HG02840 (cell line): ENCODE measurements around the gene RBSN.
"Not testable (repeated sequence)": the region's sequence is repeated elsewhere in the genome, so short reads cannot be mapped to it uniquely, and the experiment has no call there.

Experiments
- ATAC-seq: cut with Tn5 transposase; IDR thresholded peaks from one replicate; pipeline ENCODE4 v1.9.1; 2021; ENCODE audit warnings: mild to moderate bottlenecking, moderate library complexity, moderate number of reproducible peaks; ENCODE audit not compliant: unreplicated experiment, low FRiP score

The RBSN gene

GRCh38 chr3:15098503-15099363, at the start of gene RBSN:
TSS of gene RBSN (minus strand) at chr3:15099148. CDS start at chr3:15096120, 3,028 bp downstream.
- ATAC-seq, result peak; percentile 92

GRCh38 chr3:15148614-15149013, 49.7 kb upstream of the RBSN start:
- ATAC-seq, result no peak

DNA sequence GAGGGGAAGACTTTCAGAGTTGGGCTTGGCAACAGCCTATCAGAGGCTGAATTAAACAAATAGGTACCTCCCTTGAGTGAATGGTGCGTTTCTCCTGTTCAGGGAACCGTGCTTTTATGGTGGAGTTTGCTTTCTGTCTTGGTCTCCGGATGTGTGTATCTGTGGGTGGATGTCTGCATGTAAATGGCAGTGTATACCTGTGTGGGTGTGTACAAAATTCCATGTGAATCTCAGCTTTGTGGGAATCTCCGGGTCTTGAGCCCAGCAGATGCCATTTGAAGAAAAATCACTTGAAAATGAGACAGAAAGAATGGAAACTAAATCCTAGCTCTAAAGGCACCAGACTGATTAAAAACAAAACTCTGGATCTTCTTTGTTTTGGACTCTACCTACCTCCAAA, 37.9 kb upstream of the RBSN start:
- ATAC-seq, result not testable (repeated sequence)

- not testable (repeated sequence) for ATAC-seq
Observed at GRCh38 chr3:15134968-15135367, 36.0 kb upstream of the RBSN start.

- ATAC-seq, result not testable (repeated sequence)
Observed at GRCh38 chr3:15128403-15128802, 29.5 kb upstream of the RBSN start.

GRCh38 chr3:15126975-15127374, 28.0 kb upstream of the RBSN start:
- ATAC-seq, result not testable (repeated sequence)

DNA sequence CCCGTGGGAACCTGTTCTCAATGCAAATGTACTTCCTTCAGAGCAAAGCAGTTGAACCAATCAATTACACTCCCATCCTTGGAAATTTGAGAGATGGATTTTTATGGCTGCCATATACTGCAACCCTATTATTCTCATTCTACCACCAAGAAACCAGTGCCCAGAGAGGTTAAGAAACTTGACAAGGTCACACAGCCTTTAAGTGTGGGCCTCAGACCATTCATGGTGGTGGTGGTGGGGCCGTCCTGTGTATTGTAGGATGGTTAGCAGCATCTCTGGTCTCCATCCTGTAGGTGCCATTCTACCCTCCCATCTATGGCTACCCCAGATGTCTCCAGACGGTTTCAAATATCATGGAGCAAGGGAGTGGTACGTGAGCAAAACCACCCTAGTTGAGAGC, 23.4 kb upstream of the RBSN start:
- no peak for ATAC-seq

GRCh38 chr3:15121936-15122335, 23.0 kb upstream of the RBSN start:
- no peak for ATAC-seq

DNA sequence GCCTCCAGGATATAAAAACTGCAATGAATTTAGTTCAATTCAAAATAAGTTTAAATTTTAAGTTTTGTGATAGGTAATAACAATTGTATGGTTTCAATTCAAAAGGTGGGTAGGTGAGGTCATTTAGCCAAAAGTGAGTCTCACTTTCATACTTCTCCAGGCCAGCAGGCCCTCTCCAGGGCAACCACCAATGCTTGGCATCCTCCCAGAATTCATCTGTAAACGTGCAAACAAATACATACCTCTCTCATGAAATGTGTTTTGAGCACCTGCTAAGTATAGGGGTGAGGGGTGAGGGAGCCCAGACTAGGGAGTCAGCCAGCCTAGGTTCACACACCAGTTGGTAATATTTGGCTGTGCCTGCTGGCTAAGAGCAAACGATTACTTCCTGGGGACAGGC, 22.0 kb upstream of the RBSN start:
- no peak for ATAC-seq

GRCh38 chr3:15117011-15117410, 18.1 kb upstream of the RBSN start:
- no peak for ATAC-seq

- ATAC-seq, result no peak
Observed at GRCh38 chr3:15116032-15116669, 17.2 kb upstream of the RBSN start.

DNA sequence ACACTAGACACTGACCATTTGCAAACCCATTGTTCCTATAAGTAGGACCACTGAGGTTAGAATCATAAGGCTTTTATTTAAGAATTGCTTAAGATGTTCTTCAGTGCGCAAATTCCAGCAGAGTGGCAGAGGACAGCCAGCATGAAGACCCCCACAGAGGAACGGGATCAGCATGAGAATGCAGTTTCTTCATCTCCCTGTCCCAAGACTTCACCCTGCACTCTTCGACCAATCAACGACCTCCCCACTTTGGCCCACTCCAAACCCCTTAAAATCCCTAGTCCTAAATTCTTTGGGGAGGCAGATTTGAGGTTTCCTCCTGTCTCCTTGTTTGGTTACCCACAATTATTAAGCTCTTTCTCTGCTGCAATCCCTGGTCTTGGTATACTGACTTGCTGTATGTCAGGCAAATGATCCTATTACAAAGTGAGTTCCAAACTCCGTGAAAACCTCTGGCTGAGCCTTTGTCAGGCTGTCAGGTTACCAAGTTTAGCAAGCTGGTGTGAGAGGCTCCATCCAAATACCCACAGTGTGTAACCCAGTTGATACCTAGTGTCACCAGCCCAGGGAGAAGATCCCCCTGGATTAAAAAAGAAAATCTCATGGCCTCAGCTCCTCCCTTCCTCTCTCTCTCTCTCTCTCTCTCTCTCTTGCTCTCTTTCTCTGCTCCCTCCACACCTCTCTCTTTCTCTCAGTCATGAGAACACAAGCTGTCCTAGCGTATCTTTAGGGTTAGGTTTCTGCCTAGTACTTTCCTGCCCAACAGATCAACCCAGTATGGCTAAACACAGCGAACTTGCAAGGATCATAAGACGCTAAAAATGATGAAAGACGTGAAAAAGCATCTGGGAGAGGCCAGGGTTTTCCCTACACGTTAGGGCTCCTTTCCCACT, 15.8 kb upstream of the RBSN start:
- ATAC-seq, result no peak

DNA sequence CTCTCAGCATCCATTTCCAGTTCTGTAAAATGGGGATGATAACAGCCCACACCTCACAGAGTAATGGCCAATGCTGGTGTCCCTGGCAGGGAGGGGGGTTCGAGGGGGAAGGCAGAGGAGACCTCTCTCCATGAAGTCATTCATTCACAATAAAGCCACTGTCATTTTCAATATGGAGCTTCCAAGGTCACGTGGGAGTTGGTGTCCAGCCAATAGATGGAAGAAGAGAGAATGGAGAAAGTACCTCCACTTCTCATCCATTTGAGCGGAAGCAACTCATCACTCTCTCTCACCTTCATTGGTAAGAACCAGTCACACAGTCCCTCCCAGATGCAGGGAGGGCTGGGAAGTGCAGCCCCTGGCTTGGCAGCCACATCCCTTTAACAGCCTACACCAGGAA, 14.9 kb upstream of the RBSN start:
- no peak for ATAC-seq

DNA sequence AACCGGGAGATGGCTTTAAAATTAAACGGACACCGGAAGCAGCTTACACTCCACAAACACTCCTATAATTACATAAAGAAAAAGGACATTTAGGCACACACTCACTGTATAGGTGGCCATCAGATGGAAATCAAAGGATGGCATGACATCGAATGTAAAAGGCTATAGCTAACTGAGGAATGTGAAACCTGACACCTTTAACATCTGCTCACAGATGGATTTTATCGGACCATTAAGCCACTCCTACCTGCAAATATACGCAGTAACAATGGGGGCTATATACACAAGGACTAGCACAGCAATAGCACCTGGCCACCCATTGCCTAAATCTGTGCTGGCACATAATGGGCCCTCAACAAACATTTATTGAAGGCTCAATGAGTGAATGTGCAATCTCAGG, 14.5 kb upstream of the RBSN start:
- ATAC-seq, result no peak

DNA sequence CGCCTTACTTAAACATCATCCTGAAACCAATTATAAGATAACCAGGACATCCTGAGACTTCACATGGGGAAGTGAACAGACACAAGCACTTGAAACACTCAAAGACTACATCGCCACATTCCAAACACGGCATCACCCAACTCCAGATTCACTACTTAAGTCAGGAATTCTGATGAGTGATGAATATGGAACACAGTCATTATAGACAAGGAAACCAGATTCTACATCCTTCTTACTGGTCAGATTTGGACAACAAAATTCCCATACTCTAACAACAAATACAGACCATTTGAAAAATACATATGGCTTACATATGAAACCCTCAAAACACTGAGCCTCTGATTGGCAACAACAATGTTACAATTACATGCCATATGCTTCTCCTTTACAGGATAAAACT, 13.1 kb upstream of the RBSN start:
- no peak for ATAC-seq

GRCh38 chr3:15110206-15110605, 11.3 kb upstream of the RBSN start:
- no peak for ATAC-seq

DNA sequence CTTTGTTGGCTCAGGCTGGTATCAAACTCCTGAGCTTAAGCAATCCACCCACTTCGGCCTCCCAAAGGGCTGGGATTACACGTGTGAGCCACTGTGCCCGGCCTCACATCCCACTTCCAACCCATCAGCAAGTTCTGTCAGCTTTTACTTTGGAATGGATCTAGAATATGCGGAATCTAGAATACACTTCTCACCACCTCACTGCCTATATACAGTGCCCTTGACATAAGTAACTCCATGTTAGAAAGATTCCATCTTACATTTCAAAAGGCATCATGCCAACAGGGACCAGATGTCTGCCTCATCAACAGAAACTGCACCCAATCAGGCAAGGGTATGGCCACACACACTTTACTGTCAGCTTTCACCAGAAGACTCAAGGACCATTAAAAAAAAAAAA, 9.9 kb upstream of the RBSN start:
- no peak for ATAC-seq

- ATAC-seq, result peak; percentile 67
Observed at GRCh38 chr3:15108082-15108545, 9.2 kb upstream of the RBSN start.

GRCh38 chr3:15107075-15107947, 8.4 kb upstream of the RBSN start:
- no peak for ATAC-seq

GRCh38 chr3:15102836-15103235, 3.9 kb upstream of the RBSN start:
- no peak for ATAC-seq
